ENCODE measurements around the gene DIP2B. TPM values are rescaled to one million over a fixed set of nuclear protein-coding genes. Genes with fewer than 3 reads are reported as not detected.
A peak's percentile ranks its signal among the peaks of the same experiment; 100 is the strongest.

Gene DIP2B
- total and polyA plus RNA-seq, 12 donors = 3.4 to 46.6 (median 25.0) TPM

GRCh38 chr12:50728841-50729240 lies 224.1 kb downstream of the DIP2B start:
- intact Hi-C loops (cut with DNase I) = no loop called here

DNA sequence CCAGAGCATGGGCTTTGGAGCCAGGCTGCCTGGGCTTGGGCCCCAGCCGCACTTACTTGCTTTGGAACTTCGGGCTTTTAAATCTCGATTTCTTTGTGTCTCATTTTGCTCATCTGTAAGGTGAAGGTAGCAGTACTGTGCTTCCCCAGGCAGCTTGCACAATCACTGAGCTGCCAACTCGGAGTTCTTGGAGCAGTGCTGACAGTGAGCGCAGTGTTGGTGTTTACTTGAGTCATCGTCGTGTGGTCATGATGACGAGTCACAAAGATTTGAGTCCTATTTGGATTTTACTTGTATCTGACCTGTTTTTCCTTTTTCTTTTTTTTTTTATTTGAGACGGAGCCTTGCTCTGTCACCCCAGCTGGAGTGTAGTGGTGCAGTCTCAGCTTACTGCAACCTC lies 227.8 kb downstream of the DIP2B start:
- intact Hi-C loops (cut with DNase I) = loop anchor here in 1 of 2 donors (10.0 kb wide), 1 partner anchor 228 kb away; the partner anchor contains the start of gene DIP2B
- H3K27ac ChIP-seq = peak overlapping the region in 3 of 5 donors; percentile 52 to 70 (median 57)

More at GRCh38 chr12:50728841-50729240, 224.1 kb downstream of the DIP2B start:
- H3K27ac ChIP-seq = no peak overlapping the region
- no peak for TF ChIP-seq POLR2A (IDR thresholded peaks at IDR 0.05)
- TF ChIP-seq, protein P1, sequence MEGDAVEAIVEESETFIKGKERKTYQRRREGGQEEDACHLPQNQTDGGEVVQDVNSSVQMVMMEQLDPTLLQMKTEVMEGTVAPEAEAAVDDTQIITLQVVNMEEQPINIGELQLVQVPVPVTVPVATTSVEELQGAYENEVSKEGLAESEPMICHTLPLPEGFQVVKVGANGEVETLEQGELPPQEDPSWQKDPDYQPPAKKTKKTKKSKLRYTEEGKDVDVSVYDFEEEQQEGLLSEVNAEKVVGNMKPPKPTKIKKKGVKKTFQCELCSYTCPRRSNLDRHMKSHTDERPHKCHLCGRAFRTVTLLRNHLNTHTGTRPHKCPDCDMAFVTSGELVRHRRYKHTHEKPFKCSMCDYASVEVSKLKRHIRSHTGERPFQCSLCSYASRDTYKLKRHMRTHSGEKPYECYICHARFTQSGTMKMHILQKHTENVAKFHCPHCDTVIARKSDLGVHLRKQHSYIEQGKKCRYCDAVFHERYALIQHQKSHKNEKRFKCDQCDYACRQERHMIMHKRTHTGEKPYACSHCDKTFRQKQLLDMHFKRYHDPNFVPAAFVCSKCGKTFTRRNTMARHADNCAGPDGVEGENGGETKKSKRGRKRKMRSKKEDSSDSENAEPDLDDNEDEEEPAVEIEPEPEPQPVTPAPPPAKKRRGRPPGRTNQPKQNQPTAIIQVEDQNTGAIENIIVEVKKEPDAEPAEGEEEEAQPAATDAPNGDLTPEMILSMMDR (IDR thresholded peaks at IDR 0.05) = no peak
- 63 to 76% (median 69%) methylated on average over 4 of the region's 4 CpGs for WGBS, 4 donors
- DNase-seq = no peak
- no peaks in the 10 kb centered on the region for H3K27me3 ChIP-seq
- no peak overlapping the region for H3K4me3 ChIP-seq
- peaks cover 0 to 95% of the 10 kb centered on the region in 2 donors for H3K36me3 ChIP-seq (replicated peaks in 1 of 2)
- peaks cover 6 to 15% of the 10 kb centered on the region in 2 donors for H3K4me1 ChIP-seq (replicated peaks in 1 of 2)
- H3K9me3 ChIP-seq (replicated peaks in 1 of 3) = no peaks in the 10 kb centered on the region

GRCh38 chr12:50733706-50734105 lies 228.9 kb downstream of the DIP2B start:
- no peaks in the 10 kb centered on the region for H3K4me1 ChIP-seq (replicated peaks in 1 of 2)
- WGBS, 4 donors = 84 to 90% (median 87%) methylated on average over 3 of the region's 3 CpGs
- H3K27ac ChIP-seq = peak overlapping the region in 1 of 5 donors; percentile 57
- TF ChIP-seq, protein P1 (IDR thresholded peaks at IDR 0.05) = no peak
- TF ChIP-seq POLR2A (IDR thresholded peaks at IDR 0.05) = no peak
- H3K27me3 ChIP-seq = no peaks in the 10 kb centered on the region
- H3K4me3 ChIP-seq = no peak overlapping the region
- peaks cover 0 to 93% of the 10 kb centered on the region in 2 donors for H3K36me3 ChIP-seq (replicated peaks in 1 of 2)
- no peak for DNase-seq
- intact Hi-C loops (cut with DNase I) = loop anchor here in 1 of 2 donors (10.0 kb wide), 1 partner anchor 229 kb away; the partner anchor contains the start of gene DIP2B
- H3K9me3 ChIP-seq (replicated peaks in 1 of 3) = no peaks in the 10 kb centered on the region

More for the DNA sequence above, 227.8 kb downstream of the DIP2B start:
- H3K36me3 ChIP-seq (replicated peaks in 1 of 2) = peaks cover 0 to 93% of the 10 kb centered on the region in 2 donors
- H3K4me3 ChIP-seq = no peak overlapping the region
- WGBS, 4 donors = 63 to 78% (median 67%) methylated on average over 9 of the region's 9 CpGs
- no peaks in the 10 kb centered on the region for H3K27me3 ChIP-seq
- no peaks in the 10 kb centered on the region for H3K9me3 ChIP-seq (replicated peaks in 1 of 3)
- TF ChIP-seq POLR2A (IDR thresholded peaks at IDR 0.05) = peak in 1 of 2 donors; percentile 24
- TF ChIP-seq, protein P1 (IDR thresholded peaks at IDR 0.05) = no peak
- peak; percentile 43 to 82 (median 74) for DNase-seq
- H3K4me1 ChIP-seq (replicated peaks in 1 of 2) = no peaks in the 10 kb centered on the region

DNA sequence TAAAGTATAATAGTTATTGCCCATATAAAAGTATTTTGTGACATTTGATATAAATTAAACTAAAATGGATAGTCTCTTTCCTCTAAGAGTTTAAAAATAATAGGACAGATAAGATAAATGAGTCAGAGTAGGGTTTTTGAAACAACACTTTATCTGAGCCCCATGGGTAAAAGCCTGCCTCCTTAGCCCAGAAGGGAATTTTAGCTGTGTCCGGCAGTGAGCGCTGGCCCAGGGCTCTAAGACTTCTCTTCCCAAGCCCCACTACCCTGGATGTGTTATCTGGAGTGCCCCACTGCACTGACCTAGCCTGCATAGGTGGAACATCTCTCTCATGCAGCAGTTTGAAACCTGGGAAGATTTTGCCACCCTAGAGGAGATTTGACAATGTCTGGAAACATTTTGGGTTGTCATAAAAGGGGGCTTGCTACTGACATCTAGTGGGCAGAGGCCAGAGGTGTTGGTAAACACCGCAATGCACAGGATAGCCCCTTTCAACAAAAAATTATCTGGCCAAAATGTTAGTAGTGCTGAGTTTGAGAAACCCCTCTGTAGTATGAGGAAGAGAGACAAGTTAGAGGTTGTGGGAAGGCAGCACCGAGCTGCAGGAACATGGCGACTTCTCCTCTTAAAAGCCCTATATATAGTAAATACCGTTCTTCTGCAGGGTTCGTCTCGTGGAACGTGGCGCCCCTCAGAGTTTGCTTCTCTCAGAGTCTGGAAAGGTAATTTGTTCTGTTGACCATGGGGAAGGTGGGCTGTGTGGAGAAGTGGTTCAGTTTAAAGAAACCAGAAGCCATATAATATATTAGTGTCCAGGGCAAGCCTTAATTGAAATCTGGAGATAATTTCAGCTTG lies 229.9 kb downstream of the DIP2B start:
- WGBS, 4 donors = 70 to 76% (median 74%) methylated on average over 10 of the region's 10 CpGs
- no peaks in the 10 kb centered on the region for H3K27me3 ChIP-seq
- no peak for TF ChIP-seq POLR2A (IDR thresholded peaks at IDR 0.05)
- TF ChIP-seq, protein P1 (IDR thresholded peaks at IDR 0.05) = peak in 5 of 6 experiments; percentile 30 to 47 (median 45)
- no peaks in the 10 kb centered on the region for H3K4me1 ChIP-seq (replicated peaks in 1 of 2)
- H3K36me3 ChIP-seq (replicated peaks in 1 of 2) = peaks cover 0 to 93% of the 10 kb centered on the region in 2 donors
- no peaks in the 10 kb centered on the region for H3K9me3 ChIP-seq (replicated peaks in 1 of 3)
- DNase-seq = peak in 1 of 7 donors; percentile 27
- H3K27ac ChIP-seq = peak overlapping the region in 1 of 5 donors; percentile 17
- no peak overlapping the region for H3K4me3 ChIP-seq
- intact Hi-C loops (cut with DNase I) = loop anchor here in 1 of 2 donors (10.0 kb wide), 1 partner anchor 230 kb away; the partner anchor contains the start of gene DIP2B

All from adrenal gland (tissue), 12 donors.